Measurements from ENCODE around the gene ZNF304.

DNA sequence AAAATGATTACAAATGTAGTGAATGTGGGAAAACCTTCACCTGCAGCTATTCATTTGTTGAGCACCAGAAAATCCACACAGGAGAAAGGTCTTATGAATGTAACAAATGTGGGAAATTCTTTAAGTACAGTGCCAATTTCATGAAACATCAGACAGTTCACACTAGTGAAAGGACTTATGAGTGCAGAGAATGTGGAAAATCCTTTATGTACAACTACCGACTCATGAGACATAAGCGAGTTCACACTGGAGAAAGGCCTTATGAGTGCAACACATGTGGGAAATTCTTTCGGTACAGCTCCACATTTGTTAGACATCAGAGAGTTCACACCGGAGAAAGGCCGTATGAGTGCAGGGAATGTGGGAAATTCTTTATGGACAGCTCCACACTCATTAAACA lies 47.8 kb downstream of the ZNF304 start:
- TF ChIP-seq GATA2 (IDR thresholded peaks at IDR 0.05; ENCODE audit: low read depth, low read length) = no peak
- TF ChIP-seq GATA3 (IDR thresholded peaks at IDR 0.05; ENCODE audit: low read depth, low read length) = no peak
